HUDEP-2 (cell line): ENCODE measurements around the gene ITPR2.
"Not testable (repeated sequence)": the region's sequence is repeated elsewhere in the genome, so short reads cannot be mapped to it uniquely, and the experiment has no call there.

Experiments used
- DNase-seq, 76 experiments: peaks; one replicate each; lab custom pipeline; 2025; ENCODE audit not compliant: unreplicated experiment in 76 of 76; lab: John Stamatoyannopoulos, UW

The ITPR2 gene

DNA sequence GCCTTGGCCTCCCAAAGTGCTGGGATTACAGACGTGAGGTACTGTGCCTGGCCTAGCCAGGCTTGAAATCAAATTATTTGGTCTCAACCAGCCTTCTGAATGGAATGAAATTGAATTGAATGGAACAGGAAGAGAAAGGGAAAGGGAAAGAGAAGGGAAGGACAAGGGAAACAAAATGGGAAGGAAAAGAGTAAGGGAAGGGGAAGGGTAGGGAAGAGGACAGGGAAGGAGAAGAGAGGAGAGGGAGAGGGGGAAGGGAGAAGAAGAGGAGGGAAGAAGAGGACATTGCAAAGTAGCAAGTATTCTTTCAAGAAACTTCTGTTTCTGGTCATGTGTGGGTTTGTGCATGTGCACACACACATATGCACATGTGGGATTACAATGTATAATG is 97.8 kb downstream of the ITPR2 start:
- no peak for DNase-seq

DNA sequence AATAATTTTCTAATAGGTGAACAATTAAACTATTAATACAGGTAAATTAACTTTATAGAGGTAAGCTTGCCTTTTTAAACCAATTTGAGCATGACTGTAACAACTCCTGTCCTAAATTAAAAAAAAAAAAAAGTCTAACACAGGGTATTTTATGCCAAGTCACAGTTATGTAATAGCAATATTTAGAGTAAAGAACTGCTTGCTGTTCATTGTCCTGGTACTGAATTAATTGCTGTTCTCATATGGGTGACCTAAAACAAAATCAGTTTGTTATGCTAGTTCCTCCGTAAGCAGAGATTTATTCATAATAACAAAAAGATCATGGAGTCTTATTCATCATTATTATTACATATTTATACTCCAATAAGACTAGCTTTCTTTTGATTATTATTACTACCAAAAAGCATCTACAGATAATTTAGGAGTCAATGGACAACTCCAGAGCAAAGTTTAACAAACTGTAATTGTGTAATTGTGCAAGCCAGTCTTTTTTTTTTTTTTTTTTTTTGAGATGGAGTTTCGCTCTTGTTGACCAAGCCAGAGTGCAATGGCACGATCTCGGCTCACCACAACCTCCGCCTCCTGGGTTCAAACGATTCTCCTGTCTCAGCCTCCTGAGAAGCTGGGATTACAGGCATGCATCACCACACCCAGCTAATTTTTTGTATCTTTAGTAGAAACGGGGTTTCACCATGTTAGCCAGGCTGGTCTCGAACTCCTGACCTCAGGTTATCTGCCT is 98.3 kb downstream of the ITPR2 start:
- no peak for DNase-seq

DNA sequence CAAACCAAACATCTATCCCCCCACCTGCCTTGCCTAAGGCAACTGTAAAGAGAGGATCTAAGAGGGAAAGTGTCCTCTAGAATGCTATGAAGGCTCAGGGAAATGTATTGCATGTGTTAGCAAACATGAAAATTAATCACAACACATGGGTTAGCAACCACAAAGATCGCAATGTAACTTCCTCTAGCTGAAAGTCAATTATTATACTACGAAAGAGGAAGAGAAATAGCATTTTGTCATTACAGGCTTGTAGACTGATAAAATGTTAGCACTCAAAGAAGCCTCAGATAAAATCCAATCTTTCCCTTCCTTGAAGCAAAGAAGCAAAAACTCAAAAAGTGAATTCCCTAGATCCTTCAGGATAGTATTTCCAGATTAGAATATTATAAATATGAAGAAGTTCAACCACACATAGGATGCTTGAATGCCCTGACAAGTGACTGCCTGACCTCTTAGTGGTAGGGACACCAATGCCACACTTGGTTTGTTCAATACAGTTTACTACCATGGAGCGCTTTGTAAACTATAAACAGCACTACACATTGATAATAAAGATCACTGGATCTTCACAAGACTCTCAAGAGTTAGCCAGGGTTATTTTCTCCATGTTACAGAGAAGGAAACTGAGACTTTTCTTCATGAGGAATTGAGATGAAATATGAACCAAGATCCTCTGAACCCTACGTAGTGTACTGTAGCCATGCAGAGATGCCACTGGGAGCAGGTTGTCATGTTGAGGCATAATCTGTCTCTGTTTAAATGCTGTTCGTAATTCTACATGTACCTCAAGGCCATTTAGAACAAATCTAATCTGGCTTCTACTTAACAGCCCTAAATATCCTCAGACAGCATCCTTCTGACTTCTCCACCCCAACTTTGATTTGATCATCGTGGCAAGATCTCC is 100.7 kb downstream of the ITPR2 start:
- DNase-seq: no peak

DNA sequence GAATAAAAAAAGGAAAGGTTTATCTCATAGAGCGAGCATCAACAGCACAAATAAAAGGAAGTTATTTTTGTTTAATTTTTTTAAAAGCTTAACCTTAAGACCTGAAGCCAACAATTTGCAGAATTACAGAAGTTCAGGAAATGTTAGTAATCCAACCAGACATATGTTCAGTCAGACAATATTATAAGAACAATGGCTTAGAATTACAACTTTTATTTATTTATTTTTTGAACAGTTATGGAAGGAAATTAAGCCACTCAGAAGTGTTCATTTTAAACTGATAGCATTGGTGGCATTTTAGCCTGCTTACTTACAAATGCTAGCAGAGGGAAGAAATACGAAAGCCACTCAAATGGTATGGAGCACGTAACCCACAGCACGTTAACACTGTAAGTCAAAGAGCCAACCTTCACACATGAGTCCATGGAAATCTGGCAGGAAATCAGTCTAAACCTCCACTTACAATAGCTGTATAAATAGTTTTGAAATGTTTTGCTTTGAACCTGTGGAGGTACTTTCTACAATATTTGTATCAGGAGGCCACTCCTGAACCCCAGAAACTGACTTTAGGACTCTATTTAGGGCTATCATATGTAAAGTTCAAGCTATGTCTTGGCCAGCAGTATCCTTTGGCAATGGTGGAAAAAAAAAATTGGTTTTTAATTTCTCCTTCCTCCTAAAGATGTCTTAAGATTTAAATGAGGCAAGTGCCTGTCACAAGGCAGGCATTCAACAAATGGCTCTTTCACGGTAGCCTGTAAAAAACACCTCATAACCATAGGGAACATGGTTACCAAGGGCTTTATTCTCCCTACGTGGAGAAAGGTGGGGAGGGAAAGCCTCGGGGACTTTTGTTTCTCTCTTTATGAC is 102.3 kb downstream of the ITPR2 start:
- no peak for DNase-seq

DNA sequence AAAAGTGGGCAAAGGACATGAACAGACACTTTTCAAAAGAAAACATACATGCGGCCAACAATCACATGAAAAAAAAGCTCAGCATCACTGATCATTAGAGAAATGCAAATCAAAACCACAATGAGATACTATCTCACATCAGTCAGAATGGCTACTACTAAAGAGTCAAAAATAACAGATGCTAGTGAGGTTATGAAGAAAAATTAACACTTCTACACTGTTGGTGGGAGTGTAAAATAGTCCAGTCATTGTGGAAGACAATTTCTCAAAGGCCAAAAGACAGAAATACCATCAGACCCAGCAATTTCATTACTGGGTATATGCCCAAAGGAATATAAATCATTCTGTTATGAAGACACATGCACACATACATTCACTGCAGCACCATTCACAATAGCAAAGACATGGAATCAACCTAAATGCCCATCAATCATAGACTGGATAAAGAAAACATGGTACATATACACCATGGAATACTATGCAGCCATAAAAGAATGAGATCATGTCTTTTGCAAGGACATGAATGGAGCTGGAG is 103.8 kb downstream of the ITPR2 start:
- DNase-seq: not testable (repeated sequence)

DNA sequence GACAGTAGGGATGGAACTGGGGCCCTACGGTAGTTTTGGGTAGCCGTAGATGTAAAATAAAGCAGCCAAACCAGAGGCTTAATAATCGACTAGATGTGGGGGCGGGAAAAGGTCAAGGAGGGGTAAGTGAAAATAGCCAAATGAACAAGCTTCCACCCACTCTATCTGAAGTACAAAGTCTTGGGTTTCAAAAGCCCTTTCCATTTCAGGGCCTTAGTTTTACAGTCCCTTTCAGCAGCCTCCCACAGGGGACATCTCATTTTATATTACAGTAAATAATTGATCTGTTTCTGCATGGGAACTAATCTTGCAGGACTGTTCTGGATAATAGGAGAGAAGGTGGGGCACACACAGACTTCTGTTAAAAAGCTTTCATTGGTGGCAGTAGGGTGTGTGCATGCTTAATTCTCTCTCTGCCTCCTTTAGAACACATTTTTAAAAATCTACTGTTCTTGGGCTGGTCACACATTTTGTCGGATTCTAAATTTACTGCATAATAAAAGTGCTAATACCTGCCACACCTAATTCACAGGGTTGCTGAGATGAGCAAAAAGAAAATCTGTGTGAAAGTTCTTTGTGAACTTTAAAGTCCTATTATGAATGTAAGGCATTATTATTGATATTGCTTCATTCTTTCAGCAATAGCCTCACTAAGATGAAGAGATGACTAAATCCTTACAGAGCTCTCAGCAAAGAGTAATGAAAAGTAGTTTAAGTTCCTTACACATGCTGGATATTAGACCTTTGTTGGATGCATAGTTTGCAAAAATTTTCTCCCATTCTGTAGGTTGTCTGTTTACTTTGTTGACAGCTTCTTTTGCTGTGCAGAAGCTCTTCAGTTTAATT is 104.6 kb downstream of the ITPR2 start:
- no peak for DNase-seq

DNA sequence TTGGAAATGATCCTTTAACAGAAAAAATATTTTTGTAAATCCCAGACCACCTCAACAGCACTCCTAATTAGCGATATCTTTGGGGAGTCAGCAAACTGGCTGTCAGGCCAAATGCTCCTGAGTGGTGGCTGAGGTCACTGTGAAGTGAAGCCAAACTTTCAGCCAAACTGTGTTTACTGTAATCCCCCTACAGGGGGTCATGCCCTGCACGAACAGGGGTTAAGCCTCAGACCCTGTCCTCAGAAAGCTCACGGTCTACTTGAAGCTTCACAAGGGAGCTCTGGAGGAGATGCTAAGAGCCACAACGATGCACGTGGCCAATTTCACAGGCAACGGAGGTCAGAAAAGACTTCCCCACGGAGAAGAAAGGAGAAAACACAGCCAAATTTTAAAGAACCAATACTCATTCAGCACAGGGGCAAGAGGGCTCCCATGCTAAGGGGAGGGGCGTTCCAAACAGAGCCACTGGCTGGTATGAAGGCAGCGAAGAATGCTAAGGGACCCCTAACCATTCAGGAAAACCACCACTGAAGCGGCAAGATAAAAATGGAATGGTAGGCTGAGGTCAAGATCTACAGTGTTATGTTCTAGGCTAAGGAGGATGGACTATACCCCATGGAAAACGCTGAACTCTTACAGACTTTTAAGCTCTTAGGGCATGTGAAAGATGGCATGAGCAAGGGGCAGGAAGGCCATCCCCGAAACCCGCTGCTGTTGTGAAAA is 105.4 kb downstream of the ITPR2 start:
- no peak for DNase-seq

DNA sequence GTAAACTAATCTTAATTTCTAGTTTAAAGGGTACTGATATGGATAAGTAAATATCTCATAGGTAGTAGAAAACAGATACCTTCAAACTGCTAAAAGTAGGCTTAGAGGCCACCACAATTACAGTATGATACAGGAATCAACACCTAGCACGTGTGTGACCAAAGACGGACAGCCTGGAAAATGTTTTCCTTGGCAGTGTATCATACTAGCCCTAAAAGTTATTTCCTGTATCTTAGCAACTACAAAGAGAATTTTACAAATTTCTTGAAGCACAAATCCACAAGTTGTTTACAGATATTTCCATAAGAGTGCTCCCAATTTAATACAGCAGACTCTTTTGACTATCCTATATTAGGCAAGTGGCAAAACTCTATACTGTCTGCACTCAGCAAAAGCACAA is 106.0 kb downstream of the ITPR2 start:
- DNase-seq: no peak

DNA sequence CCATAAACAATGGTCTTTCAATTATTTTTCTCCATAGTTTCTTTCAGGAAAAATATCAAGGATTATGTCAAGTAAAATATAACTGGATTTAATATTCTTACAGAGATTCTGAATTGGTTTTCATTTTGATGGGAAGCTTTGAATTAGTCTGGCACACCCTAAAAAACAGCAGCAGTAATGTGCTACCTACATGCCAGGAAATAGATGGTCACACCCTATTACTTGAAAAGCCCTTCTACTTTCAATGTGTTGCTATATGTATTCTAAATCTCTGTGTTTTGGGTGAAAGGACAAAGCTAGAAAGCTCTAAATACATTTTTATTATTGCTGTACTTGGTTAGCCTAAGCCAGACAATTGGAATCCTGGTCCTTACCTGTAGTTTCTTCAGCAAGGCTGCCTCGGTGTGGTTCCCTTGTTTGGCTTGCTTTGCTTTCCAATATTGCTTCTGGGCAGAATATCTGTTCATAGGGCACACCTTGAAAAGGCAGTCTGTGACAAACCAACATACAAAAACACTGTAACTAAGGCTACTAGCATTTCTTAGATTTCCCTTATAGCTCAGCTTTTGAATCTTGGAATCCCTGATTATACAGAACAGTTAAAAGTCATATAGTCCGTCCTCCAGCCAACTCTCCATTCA is 107.6 kb downstream of the ITPR2 start:
- DNase-seq: no peak

DNA sequence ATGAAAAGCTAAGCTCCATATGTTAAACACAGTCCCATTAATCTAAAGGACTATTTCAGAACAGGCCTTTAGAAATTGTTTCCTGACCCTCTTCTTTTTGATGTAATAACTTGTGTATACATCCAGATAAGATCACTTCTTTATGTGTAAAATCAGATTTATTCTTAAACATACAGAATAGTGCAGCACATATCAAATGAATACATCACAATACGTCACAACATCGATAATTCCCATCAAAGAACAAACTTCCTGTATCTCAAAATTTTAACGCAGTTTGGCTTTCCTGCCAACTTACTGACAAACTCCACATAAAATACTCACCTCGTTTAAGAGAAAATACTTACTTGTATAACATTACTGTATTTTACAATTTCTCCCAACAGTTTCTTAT is 108.7 kb downstream of the ITPR2 start:
- DNase-seq: no peak

DNA sequence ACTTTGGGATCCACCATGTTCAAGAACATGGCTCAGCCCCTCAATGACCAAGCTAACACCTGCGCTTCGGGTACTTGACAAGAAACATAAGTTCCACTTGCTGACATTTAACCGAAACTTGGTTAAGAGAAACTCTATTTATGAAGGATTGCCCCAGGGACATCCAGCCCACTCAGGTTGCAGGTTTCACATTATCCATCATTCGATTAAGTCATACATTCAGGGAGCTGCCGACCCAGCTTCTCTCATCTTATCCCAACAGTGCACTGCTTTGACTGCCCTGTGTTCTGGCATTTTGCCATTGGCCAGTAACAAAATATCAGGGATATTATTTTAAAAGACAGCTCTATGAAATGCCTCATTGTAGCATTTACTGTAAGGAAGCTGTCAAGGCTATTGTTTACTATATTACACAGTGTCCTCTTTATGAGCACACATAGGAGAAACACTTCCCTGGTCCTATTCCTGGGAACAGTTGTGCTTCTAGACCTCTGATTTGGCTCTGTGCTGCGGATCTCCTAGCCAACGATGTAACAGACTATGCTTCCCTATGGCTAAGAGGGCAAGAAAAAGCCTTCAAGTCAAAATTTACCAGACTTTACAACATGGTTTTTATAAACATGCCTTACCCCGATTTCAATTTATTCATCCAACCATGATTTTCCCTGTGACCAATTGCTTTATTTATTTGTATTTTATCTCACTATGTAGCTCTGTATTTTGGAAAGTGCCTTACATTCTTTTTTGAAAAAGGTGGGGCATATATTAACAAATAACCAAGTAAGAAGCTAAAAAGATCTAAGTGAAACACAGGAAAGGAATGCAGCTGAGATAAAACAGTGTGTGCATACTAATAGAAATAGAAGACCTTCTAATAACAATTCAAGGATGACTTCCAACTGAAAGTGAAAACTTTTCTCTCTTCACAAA is 109.3 kb downstream of the ITPR2 start:
- no peak for DNase-seq

DNA sequence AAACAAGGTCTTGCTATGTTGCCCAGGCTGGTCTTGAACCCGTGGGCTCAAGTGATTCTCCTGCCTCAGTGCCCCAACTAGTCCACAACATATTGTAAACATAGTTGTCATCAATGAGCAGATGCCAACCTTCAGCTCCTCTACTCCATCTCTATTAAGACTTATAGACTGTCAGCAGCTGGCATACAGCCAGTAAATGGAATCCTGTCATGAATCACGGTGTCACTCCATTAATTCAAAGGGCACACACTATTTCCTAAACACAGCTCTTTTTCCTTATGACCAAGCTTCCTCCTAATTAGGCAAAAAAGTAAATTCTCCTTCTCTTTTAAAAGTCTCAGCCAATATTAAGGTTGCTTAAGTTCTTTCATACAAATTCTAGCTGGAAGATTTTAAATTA is 111.2 kb downstream of the ITPR2 start:
- DNase-seq: no peak

DNA sequence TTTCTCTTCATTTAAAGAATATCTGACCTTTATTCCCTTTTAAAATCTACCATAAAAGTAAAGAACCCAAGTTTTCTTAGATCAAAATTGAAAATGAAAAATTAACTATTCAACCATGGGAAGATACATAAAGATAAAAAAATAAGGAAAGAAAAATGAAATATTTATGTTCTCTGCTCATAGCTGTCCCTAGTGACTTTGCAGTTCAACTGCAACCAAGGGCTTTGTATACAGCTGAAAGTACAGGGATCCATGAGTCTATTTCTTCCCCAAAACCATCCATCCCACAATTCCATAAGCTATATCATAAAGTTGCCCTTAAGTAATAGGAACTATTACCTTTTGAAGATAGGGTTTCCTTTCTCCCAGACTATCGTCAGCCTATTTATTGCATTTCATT is 113.1 kb downstream of the ITPR2 start:
- DNase-seq: no peak

DNA sequence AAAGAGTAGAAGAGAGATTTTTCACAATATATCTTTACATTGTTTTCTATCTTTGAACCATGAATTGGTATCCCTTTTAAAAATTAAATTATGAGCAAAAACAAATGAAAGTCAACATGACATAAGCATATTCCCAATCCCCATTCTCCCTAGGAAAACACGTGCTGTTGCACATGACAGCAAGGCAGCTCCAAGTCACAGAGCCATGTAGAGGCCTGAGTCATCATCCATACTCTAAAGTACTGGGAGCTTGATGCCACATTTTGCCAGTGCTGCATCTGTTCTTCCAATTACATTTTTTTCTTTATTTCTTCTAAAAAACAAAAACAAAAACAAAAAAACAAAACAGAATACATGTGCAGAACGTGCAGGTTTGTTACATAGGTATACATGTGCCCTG is 115.2 kb downstream of the ITPR2 start:
- no peak for DNase-seq

DNA sequence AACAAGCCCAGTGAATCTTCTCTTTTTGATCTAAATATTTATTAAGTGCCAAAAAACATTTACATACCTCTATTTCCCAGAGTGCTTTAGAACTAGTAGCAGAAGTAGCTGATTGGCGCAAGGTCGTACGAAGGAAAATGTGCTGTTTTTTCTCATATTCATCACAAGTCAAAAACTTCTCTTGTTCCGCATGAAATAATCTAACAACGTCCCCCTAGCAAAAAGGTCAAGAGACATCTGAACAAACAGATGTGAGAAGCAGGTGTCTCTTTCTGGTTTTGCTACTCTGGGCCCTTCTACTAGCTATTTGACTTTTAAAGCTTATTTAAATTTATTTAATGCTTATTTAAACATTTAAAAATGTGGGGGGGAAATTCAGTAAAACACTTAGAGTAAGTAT is 117.8 kb downstream of the ITPR2 start:
- no peak for DNase-seq

DNA sequence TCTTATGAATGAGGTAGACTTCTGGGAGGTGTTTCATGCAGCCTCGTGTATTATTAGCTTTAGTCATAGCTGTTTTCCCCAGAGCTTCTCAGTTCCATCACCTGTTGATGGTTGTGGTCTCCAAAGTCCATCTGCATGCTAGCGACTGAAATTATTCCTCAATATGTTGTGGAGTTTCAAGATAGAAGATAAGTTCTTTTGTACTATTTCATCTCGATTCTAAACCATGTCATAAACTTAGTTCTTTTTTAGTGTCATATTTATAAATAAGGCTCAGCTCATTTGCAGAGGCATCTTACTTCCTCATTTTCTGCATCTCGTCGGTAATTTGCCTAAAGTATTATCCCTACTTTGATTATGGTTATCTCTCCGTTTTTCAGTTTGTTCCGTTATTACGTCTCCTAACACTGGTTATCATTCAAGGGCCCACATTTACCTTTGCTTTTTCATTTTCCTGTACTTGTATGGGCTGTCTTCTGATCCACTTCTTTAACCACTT is 119.1 kb downstream of the ITPR2 start:
- no peak for DNase-seq

DNA sequence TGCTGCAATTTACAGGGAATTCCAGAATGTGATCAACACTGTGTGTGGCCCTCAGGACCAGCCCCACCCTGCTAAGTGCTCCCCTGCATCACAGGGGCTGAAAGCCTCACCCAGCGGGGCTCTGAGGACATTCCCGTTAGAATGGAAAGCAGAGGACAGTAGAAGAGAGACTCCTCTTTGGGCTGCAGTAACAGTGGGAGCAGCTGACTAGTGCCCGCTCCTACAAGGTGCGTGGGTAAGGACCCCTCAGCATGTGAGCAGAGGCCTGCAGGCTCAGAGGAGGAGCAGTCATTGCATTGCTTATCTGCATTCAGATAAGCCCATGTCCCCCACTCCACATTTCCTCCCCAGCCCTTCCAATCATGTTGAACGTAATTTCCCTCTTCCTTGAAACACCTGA is 120.1 kb downstream of the ITPR2 start:
- no peak for DNase-seq

DNA sequence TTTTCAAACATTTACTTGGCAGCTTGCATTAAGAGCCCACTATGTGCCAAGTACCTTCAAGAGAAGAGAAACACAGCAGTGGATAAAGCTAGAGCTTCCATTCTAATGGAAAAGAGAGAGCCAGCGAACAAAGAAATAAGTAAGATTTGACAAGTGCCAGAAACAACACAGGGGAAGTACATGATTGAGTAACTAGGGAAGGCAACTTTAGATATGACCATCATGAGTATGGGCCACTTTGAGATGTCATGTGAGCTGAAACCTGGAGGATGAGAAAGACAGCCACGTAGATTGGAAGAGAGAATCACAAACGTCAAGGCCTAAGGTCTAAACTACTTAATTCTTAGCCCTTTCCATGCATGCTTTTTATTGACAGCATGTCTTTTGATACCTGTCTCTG is 121.4 kb downstream of the ITPR2 start:
- DNase-seq: no peak
